Measurements from ENCODE around the gene GRID1. TPM values are rescaled to one million over a fixed set of nuclear protein-coding genes. Genes with fewer than 3 reads are reported as not detected.

The GRID1 gene
- total and polyA plus RNA-seq, 10 of the 15 experiments (the other 5 are each of a cell fraction or from before 2014, with no cell fraction given) = 0.04 to 0.62 (median 0.08) TPM; not detected in 5

- BruUV-seq (replicated peaks) = no TSS peak
- Histone ChIP-seq H4K20me1 (ENCODE audit: control insufficient read depth, insufficient read depth) (no peaks in the 10 kb centered on the region; the same call in 1 of the 2 replicates), H2AFZ (ENCODE audit: control insufficient read depth, low read depth, low read length) (no peak overlapping the region), H3K27ac (ENCODE audit: control insufficient read depth, insufficient read depth) (no peak overlapping the region), H3K79me2 (ENCODE audit: control insufficient read depth, insufficient read depth, low read length) (no peaks in the 10 kb centered on the region), H3K9me3 (replicated peaks; ENCODE audit: control insufficient read depth, insufficient read depth, low read length) (no peaks in the 10 kb centered on the region), H3K4me1 (ENCODE audit: control insufficient read depth, insufficient read depth, low read length) (no peaks in the 10 kb centered on the region), H3K27me3 (replicated peaks in 1 of 2; ENCODE audit: control insufficient read depth in 2 of 2, insufficient read depth in 2 of 2, low read length in 1 of 2) (peaks cover 0 to 3% of the 10 kb centered on the region in 2 experiments; a peak in 1 of 4 replicates), H3K9ac (ENCODE audit: control insufficient read depth, insufficient read depth, low read length) (no peak overlapping the region), H3K36me3 (ENCODE audit: control insufficient read depth in 2 of 2, insufficient read depth in 2 of 2, low read length in 1 of 2) (no peaks in the 10 kb centered on the region), H3K4me2 (ENCODE audit: control insufficient read depth, insufficient read depth) (no peak overlapping the region), H3K4me3 (no peak overlapping the region)
- ChIA-PET CTCF (no interaction called here), POLR2A (no interaction called here), RAD21 (ENCODE audit: unreplicated experiment) (interaction anchor here (0.6 kb wide), 1 partner anchor 547 kb away, joined by 3 read pairs; no protein-coding TSS in a partner anchor), SMC1A (ENCODE audit: uncharacterized antibody, unreplicated experiment) (no interaction called here)
- FAIRE-seq (no peak), DNase-seq (ENCODE audit: low read depth, low spot score) (no peak), ATAC-seq (no peak)
- TF ChIP-seq REST (IDR thresholded peaks at IDR 0.05; ENCODE audit: low read depth, low read length) (no peak), ATF7 (IDR thresholded peaks at IDR 0.05; ENCODE audit: low read depth) (no peak), ZNF207 (IDR thresholded peaks at IDR 0.05; ENCODE audit: borderline replicate concordance) (no peak), ATF3 (IDR thresholded peaks at IDR 0.05; ENCODE audit: borderline replicate concordance, extremely low read depth, low read depth, low read length) (no peak), KLF5 (IDR thresholded peaks at IDR 0.05; ENCODE audit: partially characterized antibody) (no peak), POU2F2 (IDR thresholded peaks at IDR 0.05; ENCODE audit: borderline replicate concordance, low read depth, low read length) (no peak), PML (IDR thresholded peaks at IDR 0.05; ENCODE audit: low read length) (no peak), IRF3 (IDR thresholded peaks at IDR 0.05) (no peak), ZBTB4 (CRISPR knock-in tag; IDR thresholded peaks at IDR 0.05) (no peak), NR2C2 (IDR thresholded peaks at IDR 0.05; ENCODE audit: borderline replicate concordance, control insufficient read depth, insufficient read length, low read depth) (no peak), MYB (IDR thresholded peaks at IDR 0.05; ENCODE audit: borderline replicate concordance, low read depth, low read length) (no peak), SREBF1 (IDR thresholded peaks at IDR 0.05; ENCODE audit: low read length) (no peak)
- 26% methylated on average over 16 of the region's 16 CpGs for WGBS (ENCODE audit: insufficient coverage, insufficient replicate concordance, low lambda C conversion rate, missing lambda C conversion rate)
- in situ Hi-C loops (cut with MboI) (no loop called here), intact Hi-C loops (cut with micrococcal nuclease; ENCODE audit: unreplicated experiment) (no loop called here)
Measured at GRCh38 chr10:86329896-86330680, 36.5 kb downstream of the GRID1 start.
